ENCODE results near the gene TSEN2. TPM values are rescaled to one million over a fixed set of nuclear protein-coding genes. Genes with fewer than 3 reads are reported as not detected.

TSEN2 gene
- total and polyA plus RNA-seq, 2 of the 13 experiments (the other 11 are each of a cell fraction or from before 2014, with no cell fraction given), result 11.0 to 17.3 TPM

GRCh38 chr3:12496453-12496761 lies 12.1 kb downstream of the TSEN2 start:
- Histone ChIP-seq H2AFZ (ENCODE audit: low read length) (no peak overlapping the region), H3K36me3 (replicated peaks in 1 of 2; ENCODE audit: control insufficient read depth in 1 of 2, insufficient read depth in 2 of 2, low read length in 2 of 2) (peaks cover 9 to 54% of the 10 kb centered on the region in 2 experiments), H3K9ac (ENCODE audit: insufficient read depth, low read depth, low read length) (no peak overlapping the region), H3K27ac (ENCODE audit: extremely low read length, insufficient read depth, low read length) (no peak overlapping the region), H3K9me3 (ENCODE audit: low read length) (no peaks in the 10 kb centered on the region), H3K4me2 (ENCODE audit: low read depth, low read length) (0 out of 2 replicates have a peak overlapping the region, but pooled peaks have one; percentile 31), H3K4me3 (replicated peaks in 1 of 3; ENCODE audit: insufficient read depth in 1 of 3, low read depth in 2 of 3, low read length in 3 of 3) (no peak overlapping the region), H4K20me1 (ENCODE audit: insufficient read depth, low read length) (no peaks in the 10 kb centered on the region), H3K4me1 (ENCODE audit: insufficient read depth, low read length) (peaks cover 23% of the 10 kb centered on the region), H3K27me3 (ENCODE audit: control insufficient read depth in 1 of 2, insufficient read depth in 2 of 2, low read length in 2 of 2) (no peaks in the 10 kb centered on the region), H3K79me2 (ENCODE audit: insufficient read depth, low read length) (no peaks in the 10 kb centered on the region)
- ATAC-seq (peak; percentile 62), FAIRE-seq (no peak), DNase-seq (ENCODE audit: low spot score) (peak; percentile 69)
- in situ Hi-C loops (cut with HindIII; ENCODE audit: extremely low pct_ligation_motif_present, low pct_unique_long_range_greater_than_20kb), result no loop called here
- CTCF ChIA-PET (ENCODE audit: low intra/inter-chr PET ratio, low total read pairs), result no interaction called here
- WGBS (ENCODE audit: low lambda C conversion rate), result 91% methylated on average over 1 of the region's 1 CpG
- BruUV-seq (replicated peaks), result no TSS peak
- POLR2A ChIA-PET, result interaction anchor here (2.3 kb wide), 1 partner anchor 12 kb away, joined by 13 read pairs; the partner anchor contains the start of gene TSEN2
- intact Hi-C loops (cut with micrococcal nuclease; ENCODE audit: unreplicated experiment), result no loop called here
- no peak for TF ChIP-seq GPN1 (CRISPR knock-in tag; IDR thresholded peaks at IDR 0.05; ENCODE audit: borderline replicate concordance)
- TF ChIP-seq ARNTL (CRISPR knock-in tag; IDR thresholded peaks at IDR 0.05), result no peak
- peak; percentile 54; the same call in 1 of the 2 replicates for TF ChIP-seq SOX5 (CRISPR knock-in tag; IDR thresholded peaks at IDR 0.05; ENCODE audit: borderline replicate concordance)
- TF ChIP-seq ERF (CRISPR knock-in tag; IDR thresholded peaks at IDR 0.05), result no peak
- TF ChIP-seq SKI (IDR thresholded peaks at IDR 0.05; ENCODE audit: partially characterized antibody), result no peak
- TF ChIP-seq ISL2 (CRISPR knock-in tag; IDR thresholded peaks at IDR 0.05), result peak; percentile 46; the same call in 1 of the 2 replicates
- TF ChIP-seq ZGPAT (CRISPR knock-in tag; IDR thresholded peaks at IDR 0.05), result 0 out of 2 replicates have a peak, but pooled peaks have one; percentile 22
- TF ChIP-seq ZNF12 (CRISPR knock-in tag; IDR thresholded peaks at IDR 0.05), result no peak
- TF ChIP-seq MNT (IDR thresholded peaks at IDR 0.05), result no peak
- peak; percentile 68; the same call in 1 of the 2 replicates for TF ChIP-seq TCF7 (IDR thresholded peaks at IDR 0.05; ENCODE audit: low read depth)
- no peak for TF ChIP-seq ZKSCAN8 (CRISPR knock-in tag; IDR thresholded peaks at IDR 0.05; ENCODE audit: borderline replicate concordance)
- TF ChIP-seq ZNF605 (CRISPR knock-in tag; IDR thresholded peaks at IDR 0.05), result no peak
- no peak for TF ChIP-seq SALL1 (CRISPR knock-in tag; IDR thresholded peaks at IDR 0.05)
- TF ChIP-seq SOX13 (IDR thresholded peaks at IDR 0.05), result no peak
- peak in 1 of 2 experiments; percentile 73; a peak in 1 of 4 replicates for TF ChIP-seq SOX13 (CRISPR knock-in tag; conservative IDR thresholded peaks at IDR 0.05 in 1 of 2, IDR thresholded peaks at IDR 0.05 in 1 of 2)
- 0 out of 2 replicates have a peak, but pooled peaks have one; percentile 3 for TF ChIP-seq THRA (CRISPR knock-in tag; IDR thresholded peaks at IDR 0.05; ENCODE audit: borderline replicate concordance)
- peak; percentile 59; the same call in 1 of the 2 replicates for TF ChIP-seq NCOA2 (CRISPR knock-in tag; IDR thresholded peaks at IDR 0.05)
- TF ChIP-seq EP300 (IDR thresholded peaks at IDR 0.05; ENCODE audit: low read depth in 2 of 2, low read length in 2 of 2), result 0 out of 4 replicates have a peak, but pooled peaks of 1 of the 2 experiments have one; percentile 16
- no peak for TF ChIP-seq EP300 (CRISPR knock-in tag; IDR thresholded peaks at IDR 0.05; ENCODE audit: borderline replicate concordance)
- TF ChIP-seq RARA (CRISPR knock-in tag; IDR thresholded peaks at IDR 0.05), result peak; percentile 39; the same call in 1 of the 2 replicates
- TF ChIP-seq CREM (IDR thresholded peaks at IDR 0.05), result 0 out of 2 replicates have a peak, but pooled peaks have one; percentile 28
- TF ChIP-seq CREM (CRISPR knock-in tag; IDR thresholded peaks at IDR 0.05), result no peak
- TF ChIP-seq IRX3 (CRISPR knock-in tag; IDR thresholded peaks at IDR 0.05; ENCODE audit: borderline replicate concordance, low read depth), result no peak
- TF ChIP-seq RAD21 (CRISPR knock-in tag; IDR thresholded peaks at IDR 0.05), result no peak
